GM18870 (cell line): ENCODE results near the gene CEP120.
"Not testable (repeated sequence)": the region's sequence is repeated elsewhere in the genome, so short reads cannot be mapped to it uniquely, and the experiment has no call there.

ENCODE experiments used
- ATAC-seq: cut with Tn5 transposase; IDR thresholded peaks from one replicate; pipeline ENCODE4 v1.9.1; 2021; ENCODE audit warnings: moderate library complexity; ENCODE audit not compliant: unreplicated experiment

CEP120 gene

DNA sequence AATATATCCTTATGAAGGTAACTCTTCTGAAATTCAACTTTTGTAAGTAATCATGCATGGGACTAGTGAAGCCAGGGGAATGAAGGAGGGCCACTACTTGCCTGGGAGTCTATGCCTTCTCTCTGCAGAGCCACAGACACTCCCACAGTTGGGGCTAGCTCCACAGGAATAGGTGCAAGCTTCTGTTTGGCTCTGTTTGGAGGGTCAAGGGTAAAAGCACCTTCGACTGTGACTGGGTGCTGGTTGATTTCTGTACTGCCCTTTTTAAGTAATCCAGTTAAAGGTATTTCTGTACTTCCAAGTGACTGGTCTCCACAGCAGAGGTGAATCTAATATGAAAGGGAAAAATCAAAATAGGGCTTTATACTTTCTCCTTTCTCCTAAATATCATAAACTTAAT, 32.2 kb downstream of the CEP120 start:
- ATAC-seq, result no peak

DNA sequence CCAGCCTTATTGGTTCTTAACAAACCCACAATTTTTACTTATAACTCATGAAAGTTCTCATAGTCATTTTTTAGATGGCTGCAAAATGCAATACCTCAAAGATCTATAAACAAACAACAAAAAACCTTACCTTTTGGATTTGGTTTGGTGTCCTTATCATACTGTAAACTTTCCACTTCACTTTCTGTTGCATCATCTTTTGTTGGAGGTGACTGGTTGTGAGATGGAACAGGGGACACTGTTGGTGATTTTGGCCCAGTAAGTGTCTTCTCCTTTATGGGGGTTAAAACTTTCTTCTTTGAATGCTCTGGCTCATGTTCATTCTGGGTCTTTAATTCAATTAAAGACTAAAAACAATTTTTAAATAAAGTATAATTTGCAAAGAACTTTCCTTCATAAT, 33.4 kb downstream of the CEP120 start:
- ATAC-seq, result no peak

GRCh38 chr5:123387313-123387712, 35.9 kb downstream of the CEP120 start:
- no peak for ATAC-seq

DNA sequence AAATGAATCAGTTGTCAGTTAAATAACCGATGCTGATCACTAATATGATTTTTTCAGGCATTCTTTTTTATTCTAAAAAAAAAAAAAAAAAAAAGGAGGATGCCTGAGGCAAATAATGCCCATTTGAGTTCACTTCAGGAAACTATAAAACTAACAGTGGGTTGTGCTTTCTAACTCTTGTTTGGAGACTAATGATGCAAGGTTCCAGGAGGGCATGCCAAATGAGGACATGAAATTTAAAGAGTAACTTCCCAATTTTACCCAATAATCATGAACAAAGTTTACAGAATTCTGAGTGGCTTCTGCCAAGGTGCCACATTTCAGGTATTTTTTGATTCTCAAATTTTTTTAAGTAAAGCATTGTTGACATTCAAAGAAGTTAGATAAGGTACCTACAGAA, 41.0 kb downstream of the CEP120 start:
- ATAC-seq, result no peak

DNA sequence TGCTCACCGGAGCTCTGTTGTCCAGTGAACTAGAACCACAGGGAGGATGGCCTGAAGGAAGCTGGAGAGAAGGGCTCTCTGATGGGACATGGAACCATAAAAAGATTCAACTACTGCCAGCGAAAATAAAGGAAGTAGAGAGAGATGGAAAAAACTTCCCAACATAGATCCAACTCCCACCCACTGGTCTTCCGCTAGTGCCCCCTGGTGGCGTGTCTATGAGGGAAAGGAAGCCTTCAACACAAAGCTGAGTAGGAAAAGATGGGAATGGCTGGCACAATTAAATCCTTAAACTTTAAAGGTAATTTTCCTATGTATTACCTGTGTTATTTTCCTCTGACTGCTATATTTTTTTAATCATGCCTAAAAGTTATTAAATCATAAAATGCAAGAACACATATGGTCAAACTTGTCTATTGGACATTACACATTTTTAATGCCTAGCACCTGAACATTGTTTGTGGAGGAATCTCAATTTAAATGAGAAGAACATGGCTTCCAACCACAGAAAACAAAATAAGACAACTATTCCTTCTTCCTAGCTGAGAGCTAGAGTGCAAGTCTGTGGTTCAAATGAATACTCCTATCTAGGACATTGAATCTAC, 51.5 kb downstream of the CEP120 start:
- no peak for ATAC-seq

DNA sequence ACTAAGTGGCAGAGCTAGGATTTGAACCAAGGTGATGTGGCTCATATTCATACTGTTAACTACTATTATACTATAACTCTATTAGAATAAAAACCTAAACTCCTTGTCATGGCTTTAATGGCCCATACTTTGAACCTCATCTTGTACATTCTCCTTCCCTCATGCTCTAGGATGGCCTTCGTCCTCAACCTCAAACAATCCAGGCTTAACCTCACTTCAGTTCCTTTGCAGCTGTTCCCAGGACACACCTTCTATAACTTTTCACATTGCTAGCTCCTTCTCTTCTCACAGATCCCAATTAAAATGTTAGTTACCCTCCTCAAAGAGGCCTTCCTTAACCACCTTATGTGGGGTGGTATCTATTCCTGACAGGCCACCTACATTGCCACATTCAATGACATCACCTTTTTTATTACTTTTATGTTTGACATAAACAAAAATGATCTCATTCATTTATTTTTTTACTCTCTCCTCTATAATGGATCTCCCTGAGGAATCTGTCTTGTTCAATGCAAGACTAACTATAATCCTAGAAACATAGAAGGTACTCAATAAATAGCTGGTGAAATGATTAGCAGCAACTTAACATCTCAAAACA, 53.7 kb downstream of the CEP120 start:
- ATAC-seq, result no peak

DNA sequence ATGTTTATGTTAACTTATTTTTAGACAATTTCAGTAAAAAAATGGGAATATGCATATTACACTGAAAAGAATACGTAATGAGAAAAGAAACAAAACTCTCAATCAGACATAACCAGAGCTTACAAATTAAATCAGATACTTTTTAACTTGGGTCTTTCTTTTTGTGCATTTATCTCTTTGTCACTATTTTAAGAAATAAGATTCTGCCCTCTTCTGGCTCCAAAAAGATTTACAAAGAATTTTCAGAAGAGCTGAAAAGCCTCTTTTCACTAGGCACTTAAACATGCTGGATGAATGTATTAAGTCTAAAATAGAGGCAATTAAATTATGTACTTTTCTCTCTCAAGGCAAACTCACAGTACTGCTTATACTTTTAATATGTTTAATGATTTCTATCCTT, 55.5 kb downstream of the CEP120 start:
- no peak for ATAC-seq

DNA sequence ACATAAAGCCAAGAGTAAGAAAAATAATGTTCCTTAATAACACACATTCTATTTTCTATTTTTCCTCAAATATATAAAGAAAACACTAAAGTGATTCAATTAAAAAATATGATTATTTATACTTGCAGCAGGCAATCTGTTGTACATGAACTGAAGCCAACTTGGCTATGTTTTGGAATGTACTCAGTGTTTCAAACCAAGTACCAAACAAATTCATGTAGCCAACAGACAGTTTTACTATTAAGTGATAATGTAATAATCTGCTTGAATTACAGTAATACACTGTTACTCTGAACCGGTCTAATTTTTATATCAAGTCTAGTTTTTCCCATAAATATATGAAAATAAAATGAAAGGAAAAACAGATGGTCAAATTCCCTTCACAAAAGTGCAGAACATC, 58.0 kb downstream of the CEP120 start:
- ATAC-seq, result no peak

GRCh38 chr5:123364441-123365155, 58.6 kb downstream of the CEP120 start:
- no peak for ATAC-seq

DNA sequence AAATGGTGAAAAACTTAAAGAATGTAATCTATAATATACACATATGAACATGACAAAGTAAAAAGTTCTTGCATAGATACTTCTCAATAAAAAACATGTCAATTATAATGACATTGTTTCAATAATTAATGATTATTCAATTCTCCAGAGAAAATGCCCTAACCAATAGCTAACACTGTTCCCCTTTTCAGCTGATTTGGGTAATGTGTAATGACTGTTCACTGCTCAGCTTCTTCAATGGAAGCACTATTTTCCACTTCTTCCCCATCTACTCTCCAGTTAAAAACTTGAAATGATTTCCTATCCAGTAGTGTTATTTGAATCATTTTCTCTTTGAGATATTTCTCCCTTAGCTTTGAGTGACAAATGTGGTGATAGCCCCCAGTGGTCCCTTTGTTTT, 62.3 kb downstream of the CEP120 start:
- no peak for ATAC-seq

- no peak for ATAC-seq
Observed at GRCh38 chr5:123360201-123360571, 63.0 kb downstream of the CEP120 start.

DNA sequence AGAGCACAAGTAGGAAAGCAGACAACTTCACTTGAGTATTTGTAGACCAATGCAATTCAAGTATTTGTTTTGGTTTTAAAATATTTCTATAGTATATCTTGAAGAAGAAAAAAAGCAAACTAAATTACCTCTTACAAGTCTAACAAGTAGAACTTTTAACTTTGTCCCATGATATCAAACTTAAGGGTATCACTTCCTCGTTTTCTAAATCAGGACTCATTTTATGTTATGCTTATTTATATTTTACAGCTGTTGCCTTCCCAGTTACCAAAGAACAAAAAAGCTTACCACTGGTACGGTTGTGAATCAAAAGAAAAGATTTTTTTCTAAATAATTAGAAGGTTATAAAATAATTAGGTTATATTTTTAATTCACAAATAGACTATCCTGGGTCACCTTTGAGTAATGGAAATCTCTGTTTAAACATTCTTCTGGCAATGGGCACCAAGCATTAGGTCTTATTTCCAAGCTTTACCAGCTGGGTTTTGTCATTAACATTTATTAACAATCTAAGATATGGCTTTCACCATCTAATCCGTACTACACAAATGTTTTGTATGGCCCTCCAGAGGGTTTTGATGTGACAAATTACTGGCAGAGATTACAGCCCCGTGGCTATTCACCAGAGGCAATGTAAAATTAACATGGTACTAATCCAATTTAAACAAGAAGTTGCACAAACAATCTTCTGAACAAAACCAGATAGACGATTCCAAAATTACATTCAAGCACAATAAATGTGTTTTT, 63.6 kb downstream of the CEP120 start:
- ATAC-seq, result no peak

DNA sequence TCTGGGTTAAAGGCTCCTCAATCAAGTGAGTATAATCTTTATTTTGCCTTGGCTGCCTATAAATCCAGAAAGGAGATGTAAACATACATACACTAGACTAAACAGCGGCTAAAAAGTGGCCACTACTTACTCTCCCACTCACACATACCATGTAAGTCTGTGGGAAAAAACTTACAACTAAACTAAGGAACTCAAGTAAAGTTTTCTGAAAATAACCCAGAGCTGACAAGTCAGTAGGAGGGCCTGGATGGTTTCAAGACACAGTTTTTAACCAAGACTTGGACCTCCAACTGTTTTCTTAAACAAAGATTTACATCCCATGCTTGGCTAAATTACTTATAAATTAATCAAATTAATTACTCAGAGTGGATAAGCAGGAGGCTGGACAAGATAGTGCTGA, 64.5 kb downstream of the CEP120 start:
- ATAC-seq, result no peak

- ATAC-seq, result no peak
Observed at GRCh38 chr5:123358304-123358703, 64.9 kb downstream of the CEP120 start.

GRCh38 chr5:123351820-123352219, 71.4 kb downstream of the CEP120 start:
- ATAC-seq, result no peak

DNA sequence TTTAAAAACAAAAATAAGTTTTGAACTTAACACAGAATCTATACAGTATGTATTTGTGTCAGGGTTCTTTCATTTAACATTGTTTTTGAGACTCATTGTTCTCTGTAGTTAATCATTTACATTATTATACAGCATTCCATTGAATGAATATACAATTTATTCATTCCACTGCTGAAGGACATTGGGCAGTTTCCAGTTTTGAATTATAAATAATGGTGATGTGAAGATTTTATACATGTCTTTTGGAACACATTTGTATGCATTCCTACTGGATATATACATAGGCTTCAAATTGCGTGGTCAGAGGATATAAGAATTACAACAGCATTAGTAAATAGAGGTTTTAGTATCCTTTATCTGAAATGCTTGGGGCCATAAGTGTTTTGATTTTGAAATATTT, 72.0 kb downstream of the CEP120 start:
- ATAC-seq, result no peak

- no peak for ATAC-seq
Observed at GRCh38 chr5:123350742-123351141, 72.5 kb downstream of the CEP120 start.

GRCh38 chr5:123344816-123345426, 78.3 kb downstream of the CEP120 start:
- ATAC-seq, result no peak

GRCh38 chr5:123340928-123341327, 82.3 kb downstream of the CEP120 start:
- ATAC-seq, result no peak

DNA sequence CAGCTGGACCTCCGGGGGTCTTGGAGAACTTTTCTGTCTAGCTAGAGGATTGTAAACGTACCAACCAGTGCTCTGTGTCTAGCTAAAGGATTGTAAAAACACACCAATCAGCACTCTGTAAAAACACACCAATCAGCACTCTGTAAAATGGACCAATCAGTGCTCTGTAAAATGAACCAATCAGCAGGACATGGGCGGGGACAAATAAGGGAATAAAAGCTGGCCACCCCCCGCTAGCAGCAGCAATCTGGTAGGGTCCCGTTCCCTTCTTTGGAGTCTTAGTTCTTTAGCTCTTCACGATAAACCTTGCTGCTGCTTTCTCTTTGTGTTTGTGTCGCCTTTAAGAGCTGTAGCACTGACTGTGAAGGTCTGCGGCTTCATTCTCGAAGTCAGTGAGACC, 114.8 kb downstream of the CEP120 start:
- ATAC-seq, result not testable (repeated sequence)

DNA sequence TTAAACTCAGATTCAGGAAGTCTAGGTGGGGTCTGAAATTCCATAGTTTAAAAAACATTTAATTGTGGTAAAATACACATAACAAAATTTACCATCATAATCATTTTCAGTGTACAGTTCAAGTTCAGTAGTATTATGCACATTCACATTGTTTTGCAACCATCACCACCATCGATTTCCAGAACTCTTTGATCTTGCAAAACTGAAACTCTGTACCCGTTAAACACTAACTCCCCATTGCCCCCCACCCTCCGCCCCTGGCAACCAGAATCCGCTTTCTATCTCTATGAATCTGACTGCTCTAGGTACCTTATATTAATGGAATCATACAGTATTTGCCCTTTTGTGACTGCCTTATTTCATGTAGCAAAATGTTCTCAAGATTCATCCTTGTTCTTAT, 117.5 kb downstream of the CEP120 start:
- ATAC-seq, result no peak
